GM10266 (cell line): ENCODE measurements around the gene USH2A.

ENCODE experiments used
- DNase-seq: peaks from one replicate; pipeline ENCODE4 v3.0.0; 2012; ENCODE audit errors: extremely low spot score
- CTCF ChIP-seq: IDR thresholded peaks from 2 replicates; pipeline ENCODE4 v1.5.1; 2012; ENCODE audit warnings: mild to moderate bottlenecking, low read depth; ENCODE audit not compliant: control insufficient read depth, insufficient read depth; ENCODE audit errors: missing control alignments

The USH2A gene

GRCh38 chr1:215625949-215626348, 797.3 kb downstream of the USH2A start:
- TF ChIP-seq CTCF = no peak
- DNase-seq = no peak

- DNase-seq = no peak
- no peak for TF ChIP-seq CTCF
Measured at GRCh38 chr1:215623162-215623561, 800.1 kb downstream of the USH2A start.

- TF ChIP-seq CTCF = no peak
- DNase-seq = no peak
Measured at GRCh38 chr1:215617979-215618378, 805.3 kb downstream of the USH2A start.

- no peak for DNase-seq
- TF ChIP-seq CTCF = no peak
Measured at GRCh38 chr1:215612391-215612790, 810.9 kb downstream of the USH2A start.

GRCh38 chr1:215608646-215609045, 814.6 kb downstream of the USH2A start:
- no peak for TF ChIP-seq CTCF
- DNase-seq = no peak

- DNase-seq = no peak
- no peak for TF ChIP-seq CTCF
Measured at GRCh38 chr1:215607412-215607811, 815.8 kb downstream of the USH2A start.

- no peak for DNase-seq
- TF ChIP-seq CTCF = peak; percentile 29
Measured at GRCh38 chr1:215606564-215607168, 816.6 kb downstream of the USH2A start.
